ENCODE measurements around the gene SH3BGR.
"Not testable (repeated sequence)": the region's sequence is repeated elsewhere in the genome, so short reads cannot be mapped to it uniquely, and the experiment has no call there.

Gene SH3BGR

DNA sequence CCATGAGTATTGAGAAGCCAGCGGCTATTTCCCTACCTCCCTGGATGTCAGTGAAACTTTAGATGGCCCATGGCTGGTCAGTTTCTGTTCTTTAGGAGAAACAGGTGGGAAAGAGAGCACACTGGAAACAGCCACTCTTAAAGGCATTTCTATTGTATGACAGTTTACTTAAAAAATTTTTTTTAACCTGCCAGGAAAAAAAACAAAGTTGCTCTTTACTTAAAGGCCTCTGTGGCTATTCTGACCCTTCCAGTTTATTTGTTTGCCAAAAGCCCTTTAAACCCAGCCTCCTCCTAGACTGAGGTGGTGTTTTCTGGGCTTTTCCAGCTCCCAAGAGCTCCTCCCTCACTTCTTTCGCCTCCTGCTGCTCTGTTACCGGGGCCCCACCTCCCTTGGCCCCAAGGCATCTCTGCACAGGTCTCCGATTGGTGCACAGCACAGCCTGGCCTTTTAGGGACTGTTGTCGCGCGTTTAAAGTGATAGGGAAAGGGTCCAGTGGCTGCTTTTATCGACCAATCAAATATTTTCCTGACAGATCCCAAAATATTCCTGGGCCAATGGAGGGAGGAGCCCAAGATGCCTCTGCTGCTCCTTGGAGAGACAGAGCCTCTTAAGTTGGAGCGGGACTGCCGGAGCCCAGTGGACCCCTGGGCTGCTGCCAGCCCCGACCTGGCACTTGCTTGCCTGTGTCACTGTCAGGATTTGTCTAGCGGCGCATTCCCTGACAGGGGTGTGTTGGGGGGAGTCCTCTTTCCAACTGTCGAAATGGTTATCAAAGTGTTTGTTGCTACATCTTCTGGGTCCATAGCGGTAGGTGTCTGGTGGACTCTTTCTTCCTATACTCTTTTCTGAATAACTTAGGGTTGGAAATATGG, at the start of gene SH3BGR:
TSS of gene SH3BGR (plus strand) at position 639 of the 875 bp plus-strand sequence. CDS start at position 766, 127 bp downstream.
- peak; percentile 13 for DNase-seq (ENCODE audit: low spot score)
- CTCF ChIA-PET = no interaction called here
- POLR2A ChIA-PET (ENCODE audit: low non-redundant PET) = no interaction called here
- TF ChIP-seq, protein P1, sequence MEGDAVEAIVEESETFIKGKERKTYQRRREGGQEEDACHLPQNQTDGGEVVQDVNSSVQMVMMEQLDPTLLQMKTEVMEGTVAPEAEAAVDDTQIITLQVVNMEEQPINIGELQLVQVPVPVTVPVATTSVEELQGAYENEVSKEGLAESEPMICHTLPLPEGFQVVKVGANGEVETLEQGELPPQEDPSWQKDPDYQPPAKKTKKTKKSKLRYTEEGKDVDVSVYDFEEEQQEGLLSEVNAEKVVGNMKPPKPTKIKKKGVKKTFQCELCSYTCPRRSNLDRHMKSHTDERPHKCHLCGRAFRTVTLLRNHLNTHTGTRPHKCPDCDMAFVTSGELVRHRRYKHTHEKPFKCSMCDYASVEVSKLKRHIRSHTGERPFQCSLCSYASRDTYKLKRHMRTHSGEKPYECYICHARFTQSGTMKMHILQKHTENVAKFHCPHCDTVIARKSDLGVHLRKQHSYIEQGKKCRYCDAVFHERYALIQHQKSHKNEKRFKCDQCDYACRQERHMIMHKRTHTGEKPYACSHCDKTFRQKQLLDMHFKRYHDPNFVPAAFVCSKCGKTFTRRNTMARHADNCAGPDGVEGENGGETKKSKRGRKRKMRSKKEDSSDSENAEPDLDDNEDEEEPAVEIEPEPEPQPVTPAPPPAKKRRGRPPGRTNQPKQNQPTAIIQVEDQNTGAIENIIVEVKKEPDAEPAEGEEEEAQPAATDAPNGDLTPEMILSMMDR (conservative IDR thresholded peaks at IDR 0.05; ENCODE audit: low read depth) = no peak
- no peak within 1 kb of the TSS for H3K27ac ChIP-seq

DNA sequence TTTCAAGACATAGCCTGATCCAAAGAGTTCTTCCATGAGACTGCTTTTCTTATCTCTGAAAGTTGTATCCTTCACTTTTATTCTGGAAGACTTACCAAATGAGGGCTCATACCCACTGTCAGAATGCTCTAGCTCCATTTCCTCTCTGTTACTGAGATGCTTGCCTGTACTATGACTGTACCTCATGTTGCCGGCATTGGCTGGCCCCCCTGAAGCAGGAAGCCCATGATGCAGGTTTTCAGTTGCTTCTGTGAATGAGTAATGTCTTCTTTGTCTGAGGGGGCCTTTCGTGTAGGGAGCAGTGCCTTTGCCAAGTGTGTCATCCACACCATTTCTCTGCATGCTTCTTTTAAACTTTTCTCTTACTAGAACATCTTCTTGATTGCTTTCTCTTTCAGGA, 45.7 kb upstream of the SH3BGR start:
- H3K27ac ChIP-seq = no peak overlapping the region
- TF ChIP-seq, protein P1 (conservative IDR thresholded peaks at IDR 0.05; ENCODE audit: low read depth) = no peak
- CTCF ChIA-PET = no interaction called here
- DNase-seq (ENCODE audit: low spot score) = no peak
- POLR2A ChIA-PET (ENCODE audit: low non-redundant PET) = no interaction called here

DNA sequence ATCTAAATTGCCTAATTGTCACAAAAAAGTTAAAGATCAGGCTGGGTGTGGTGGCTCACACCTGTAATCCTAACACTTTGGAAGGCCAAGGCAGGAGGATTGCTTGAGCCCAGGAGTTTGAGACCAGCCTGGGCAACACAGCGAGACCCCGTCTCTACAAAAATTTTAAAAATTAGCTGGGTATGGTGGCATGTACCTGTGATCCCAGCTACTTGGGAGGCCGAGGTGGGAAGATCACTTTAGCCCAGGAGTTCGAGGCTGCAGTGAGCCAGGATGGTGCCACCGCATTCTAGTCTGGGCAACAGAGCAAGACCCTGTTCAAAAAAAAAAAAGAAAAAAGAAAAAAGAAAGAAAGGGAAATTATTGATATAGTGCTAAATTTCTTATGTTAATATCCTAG, 32.6 kb upstream of the SH3BGR start:
- H3K27ac ChIP-seq; CTCF ChIA-PET; POLR2A ChIA-PET (ENCODE audit: low non-redundant PET); DNase-seq (ENCODE audit: low spot score): not testable (repeated sequence)

DNA sequence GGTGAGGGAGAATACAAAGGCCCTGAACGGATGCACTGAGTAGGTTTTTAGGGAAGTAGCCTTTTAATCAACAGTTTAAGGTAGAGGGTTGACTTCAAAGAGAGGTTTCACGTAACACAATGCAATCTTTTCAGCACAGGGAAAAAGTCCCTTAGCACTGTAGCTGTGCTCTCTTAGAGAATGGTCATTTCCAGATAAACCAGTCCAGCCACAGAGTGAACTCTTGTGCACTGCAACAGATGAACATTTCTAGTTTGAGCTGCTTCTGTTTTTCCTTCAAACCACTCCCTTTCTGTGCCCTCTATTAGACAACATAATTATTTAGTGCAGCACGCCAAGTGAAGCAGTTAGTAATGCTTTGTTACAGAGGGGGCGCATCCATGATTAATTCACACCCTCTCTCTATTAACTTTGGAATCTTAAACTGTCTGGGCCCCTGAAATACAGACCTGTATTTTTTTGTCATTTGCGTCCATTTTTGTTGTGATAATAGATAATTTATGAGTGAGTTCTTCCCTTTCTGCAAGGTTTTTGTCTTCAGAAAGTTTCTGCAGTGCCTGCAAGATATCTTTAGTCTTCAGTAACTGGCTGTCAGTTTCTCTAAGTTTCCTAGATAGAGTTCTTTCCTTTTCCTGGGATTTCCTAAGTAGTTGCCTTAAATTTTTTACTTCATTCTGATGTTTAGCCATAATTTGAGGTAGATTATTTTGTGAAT, 29.1 kb upstream of the SH3BGR start:
- no peak overlapping the region for H3K27ac ChIP-seq
- ChIA-PET CTCF (no interaction called here), POLR2A (ENCODE audit: low non-redundant PET) (no interaction called here)
- DNase-seq (ENCODE audit: low spot score) = no peak
- TF ChIP-seq, protein P1 (conservative IDR thresholded peaks at IDR 0.05; ENCODE audit: low read depth) = no peak

DNA sequence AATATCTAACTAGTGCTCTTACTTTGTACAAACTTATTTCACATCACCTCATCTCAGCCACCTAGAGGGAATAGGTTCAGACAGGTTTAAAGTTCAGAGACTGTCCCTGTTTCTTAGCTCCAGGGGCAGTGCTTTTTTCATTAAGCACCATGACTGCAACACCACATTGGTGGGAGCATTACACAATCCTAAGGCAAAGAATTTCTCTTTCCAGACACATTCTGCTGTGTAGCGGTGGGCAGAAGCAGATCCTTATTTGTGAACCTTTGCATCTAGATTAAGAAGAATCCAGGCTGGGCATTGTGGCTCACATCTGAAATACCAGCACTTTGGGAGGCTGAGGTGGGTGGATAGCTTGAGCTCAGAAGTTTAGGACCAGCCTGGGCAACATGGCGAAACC, 22.3 kb upstream of the SH3BGR start:
- ChIA-PET CTCF (interaction anchor here (0.5 to 0.6 kb wide), 2 partner anchors 89 to 384 kb away, joined by 3 to 4 read pairs; no protein-coding TSS in a partner anchor), POLR2A (ENCODE audit: low non-redundant PET) (no interaction called here)
- TF ChIP-seq, protein P1 (conservative IDR thresholded peaks at IDR 0.05; ENCODE audit: low read depth) = no peak
- H3K27ac ChIP-seq = no peak overlapping the region
- no peak for DNase-seq (ENCODE audit: low spot score)

DNA sequence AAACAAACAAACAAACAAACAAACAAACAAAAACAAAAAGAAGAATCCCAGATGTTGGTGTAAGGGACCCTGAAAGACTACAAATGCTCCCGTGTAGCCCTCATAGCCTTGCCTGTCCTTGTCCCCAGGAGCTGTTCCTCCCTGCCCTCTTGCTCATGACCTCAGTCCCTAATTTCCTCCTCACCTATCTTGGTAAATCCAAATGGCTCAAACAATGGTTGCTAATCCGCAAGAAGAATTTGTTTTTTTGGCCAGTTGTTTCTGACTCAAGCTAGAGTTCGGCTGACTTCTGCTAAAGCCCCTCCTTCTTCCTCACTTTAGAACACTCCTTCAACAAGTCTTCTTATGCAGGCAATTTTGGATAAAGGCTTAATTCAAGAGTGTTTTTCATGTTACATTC, 21.8 kb upstream of the SH3BGR start:
- DNase-seq (ENCODE audit: low spot score) = no peak
- POLR2A ChIA-PET (ENCODE audit: low non-redundant PET) = no interaction called here
- CTCF ChIA-PET = interaction anchor here (0.6 kb wide), 1 partner anchor 385 kb away, joined by 4 read pairs; no protein-coding TSS in a partner anchor
- TF ChIP-seq, protein P1 (conservative IDR thresholded peaks at IDR 0.05; ENCODE audit: low read depth) = no peak
- no peak overlapping the region for H3K27ac ChIP-seq

GRCh38 chr21:39430457-39430856, 21.3 kb upstream of the SH3BGR start:
- ChIA-PET CTCF (no interaction called here), POLR2A (ENCODE audit: low non-redundant PET) (no interaction called here)
- no peak for DNase-seq (ENCODE audit: low spot score)
- TF ChIP-seq, protein P1 (conservative IDR thresholded peaks at IDR 0.05; ENCODE audit: low read depth) = no peak
- H3K27ac ChIP-seq = no peak overlapping the region
